HEK293 (cell line): ENCODE data around the gene TTYH1.

ENCODE experiments used
- ZBTB7A ChIP-seq: fragments of 450-650 bp; formaldehyde crosslinking; IDR thresholded peaks from 2 replicates; pipeline ENCODE4 v1.5.1; 2016; ENCODE audit warnings: low read depth, missing biosample characterization, missing genetic modification characterization
- ZEB2 ChIP-seq: fragments of 450-650 bp; formaldehyde crosslinking; IDR thresholded peaks from 2 replicates; pipeline ENCODE4 v1.5.1; 2016; ENCODE audit warnings: missing biosample characterization, missing genetic modification characterization
- ZNF324 ChIP-seq: fragments of 450-650 bp; formaldehyde crosslinking; IDR thresholded peaks from 2 replicates; pipeline ENCODE4 v1.5.1; 2016; ENCODE audit warnings: missing biosample characterization, missing genetic modification characterization
- ZNF335 ChIP-seq: fragments of 450-650 bp; formaldehyde crosslinking; conservative IDR thresholded peaks from 2 replicates; pipeline ENCODE4 v1.5.1; 2016; ENCODE audit warnings: missing biosample characterization, missing genetic modification characterization
- ZNF391 ChIP-seq: fragments of 450-650 bp; formaldehyde crosslinking; IDR thresholded peaks from 2 replicates; pipeline ENCODE4 v1.5.1; 2016; ENCODE audit warnings: low read depth, missing biosample characterization, missing genetic modification characterization, borderline replicate concordance
- ZNF585B ChIP-seq: fragments of 450-650 bp; formaldehyde crosslinking; IDR thresholded peaks from 2 replicates; pipeline ENCODE4 v1.5.1; 2016; ENCODE audit warnings: missing biosample characterization, missing genetic modification characterization
- ZNF629 ChIP-seq: fragments of 450-650 bp; formaldehyde crosslinking; IDR thresholded peaks from 2 replicates; pipeline ENCODE4 v1.5.1; 2017; ENCODE audit warnings: missing biosample characterization, missing genetic modification characterization
- ZNF660 ChIP-seq: fragments of 450-650 bp; IDR thresholded peaks from 2 replicates; pipeline ENCODE4 v1.5.1; 2018; ENCODE audit warnings: missing biosample characterization, mild to moderate bottlenecking, missing genetic modification characterization
- ZNF777 ChIP-seq: fragments of 450-650 bp; formaldehyde crosslinking; IDR thresholded peaks from 2 replicates; pipeline ENCODE4 v1.5.1; 2017; ENCODE audit warnings: missing biosample characterization, missing genetic modification characterization, borderline replicate concordance
- ZNF791 ChIP-seq: fragments of 450-650 bp; formaldehyde crosslinking; IDR thresholded peaks from 2 replicates; pipeline ENCODE4 v1.5.1; 2016; ENCODE audit warnings: missing biosample characterization, missing genetic modification characterization
- TF ChIP-seq, protein P1 (sequence below): fragments of 450-650 bp; formaldehyde crosslinking; IDR thresholded peaks from 2 replicates; pipeline ENCODE4 v1.5.1; 2016; ENCODE audit warnings: missing biosample characterization, missing genetic modification characterization
- TF ChIP-seq, protein P2 (sequence below): fragments of 450-650 bp; formaldehyde crosslinking; IDR thresholded peaks from 2 replicates; pipeline ENCODE4 v1.5.1; 2016; ENCODE audit warnings: missing biosample characterization, missing genetic modification characterization
- TF ChIP-seq, protein P3 (sequence below): sonication (generic); formaldehyde crosslinking; IDR thresholded peaks from 2 replicates; pipeline ENCODE4 v1.8.1; 2022; ENCODE audit warnings: mild to moderate bottlenecking, moderate library complexity, missing genetic modification reagents
- TF ChIP-seq, protein P4 (sequence below): fragments of 450-650 bp; formaldehyde crosslinking; IDR thresholded peaks from 2 replicates; pipeline ENCODE4 v1.5.1; 2016; ENCODE audit warnings: missing biosample characterization, missing genetic modification characterization

DNA sequence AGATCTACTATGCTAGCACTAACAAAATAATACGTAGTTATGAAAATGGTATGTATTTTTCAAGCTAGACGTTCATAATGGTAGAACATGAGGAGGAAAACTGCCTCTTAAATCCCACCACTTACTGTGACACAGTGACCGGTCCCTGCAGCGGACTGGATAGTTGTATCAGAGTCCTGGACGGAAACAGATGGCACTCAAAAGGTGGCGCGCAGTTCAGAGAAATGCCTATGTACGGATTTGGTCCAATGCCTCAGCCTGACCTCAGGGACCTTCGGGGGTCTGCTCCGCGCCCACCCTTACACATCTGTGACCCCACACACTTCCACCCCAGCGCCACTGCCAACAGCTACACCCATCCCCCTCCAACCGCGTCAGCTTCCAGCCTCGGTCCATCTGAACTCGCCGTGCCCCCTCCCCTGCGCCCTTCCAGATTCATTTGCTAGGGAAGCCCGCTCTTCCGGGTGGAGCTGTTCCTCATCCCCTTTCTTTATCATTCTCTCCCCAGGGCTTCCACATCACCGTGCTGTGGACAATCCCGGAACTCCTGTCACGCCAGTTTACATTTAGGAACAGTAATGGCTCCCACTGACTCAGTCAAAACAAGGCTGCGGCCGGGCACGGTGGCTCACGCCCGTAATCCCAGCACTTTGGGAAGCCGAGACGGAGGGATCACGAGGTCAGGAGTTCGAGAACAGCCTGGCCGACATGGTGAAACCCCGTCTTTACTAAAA is 32.9 kb downstream of the TTYH1 start:
- TF ChIP-seq ZNF660 (tag by site-specific recombination): no peak
- no peak for TF ChIP-seq ZBTB7A (tag by site-specific recombination)
- no peak for TF ChIP-seq ZNF585B (tag by site-specific recombination)
- no peak for TF ChIP-seq ZEB2 (tag by site-specific recombination)
- no peak; the same call in 1 of the 2 replicates for TF ChIP-seq ZNF777 (tag by site-specific recombination)
- TF ChIP-seq, protein P1, sequence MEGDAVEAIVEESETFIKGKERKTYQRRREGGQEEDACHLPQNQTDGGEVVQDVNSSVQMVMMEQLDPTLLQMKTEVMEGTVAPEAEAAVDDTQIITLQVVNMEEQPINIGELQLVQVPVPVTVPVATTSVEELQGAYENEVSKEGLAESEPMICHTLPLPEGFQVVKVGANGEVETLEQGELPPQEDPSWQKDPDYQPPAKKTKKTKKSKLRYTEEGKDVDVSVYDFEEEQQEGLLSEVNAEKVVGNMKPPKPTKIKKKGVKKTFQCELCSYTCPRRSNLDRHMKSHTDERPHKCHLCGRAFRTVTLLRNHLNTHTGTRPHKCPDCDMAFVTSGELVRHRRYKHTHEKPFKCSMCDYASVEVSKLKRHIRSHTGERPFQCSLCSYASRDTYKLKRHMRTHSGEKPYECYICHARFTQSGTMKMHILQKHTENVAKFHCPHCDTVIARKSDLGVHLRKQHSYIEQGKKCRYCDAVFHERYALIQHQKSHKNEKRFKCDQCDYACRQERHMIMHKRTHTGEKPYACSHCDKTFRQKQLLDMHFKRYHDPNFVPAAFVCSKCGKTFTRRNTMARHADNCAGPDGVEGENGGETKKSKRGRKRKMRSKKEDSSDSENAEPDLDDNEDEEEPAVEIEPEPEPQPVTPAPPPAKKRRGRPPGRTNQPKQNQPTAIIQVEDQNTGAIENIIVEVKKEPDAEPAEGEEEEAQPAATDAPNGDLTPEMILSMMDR: peak; percentile 80
- TF ChIP-seq, protein P2, sequence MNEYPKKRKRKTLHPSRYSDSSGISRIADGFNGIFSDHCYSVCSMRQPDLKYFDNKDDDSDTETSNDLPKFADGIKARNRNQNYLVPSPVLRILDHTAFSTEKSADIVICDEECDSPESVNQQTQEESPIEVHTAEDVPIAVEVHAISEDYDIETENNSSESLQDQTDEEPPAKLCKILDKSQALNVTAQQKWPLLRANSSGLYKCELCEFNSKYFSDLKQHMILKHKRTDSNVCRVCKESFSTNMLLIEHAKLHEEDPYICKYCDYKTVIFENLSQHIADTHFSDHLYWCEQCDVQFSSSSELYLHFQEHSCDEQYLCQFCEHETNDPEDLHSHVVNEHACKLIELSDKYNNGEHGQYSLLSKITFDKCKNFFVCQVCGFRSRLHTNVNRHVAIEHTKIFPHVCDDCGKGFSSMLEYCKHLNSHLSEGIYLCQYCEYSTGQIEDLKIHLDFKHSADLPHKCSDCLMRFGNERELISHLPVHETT: no peak
- TF ChIP-seq, protein P3, sequence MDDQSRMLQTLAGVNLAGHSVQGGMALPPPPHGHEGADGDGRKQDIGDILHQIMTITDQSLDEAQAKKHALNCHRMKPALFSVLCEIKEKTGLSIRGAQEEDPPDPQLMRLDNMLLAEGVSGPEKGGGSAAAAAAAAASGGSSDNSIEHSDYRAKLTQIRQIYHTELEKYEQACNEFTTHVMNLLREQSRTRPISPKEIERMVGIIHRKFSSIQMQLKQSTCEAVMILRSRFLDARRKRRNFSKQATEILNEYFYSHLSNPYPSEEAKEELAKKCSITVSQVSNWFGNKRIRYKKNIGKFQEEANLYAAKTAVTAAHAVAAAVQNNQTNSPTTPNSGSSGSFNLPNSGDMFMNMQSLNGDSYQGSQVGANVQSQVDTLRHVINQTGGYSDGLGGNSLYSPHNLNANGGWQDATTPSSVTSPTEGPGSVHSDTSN (CRISPR knock-in tag): no peak; the same call in 1 of the 2 replicates
- TF ChIP-seq, protein P4, sequence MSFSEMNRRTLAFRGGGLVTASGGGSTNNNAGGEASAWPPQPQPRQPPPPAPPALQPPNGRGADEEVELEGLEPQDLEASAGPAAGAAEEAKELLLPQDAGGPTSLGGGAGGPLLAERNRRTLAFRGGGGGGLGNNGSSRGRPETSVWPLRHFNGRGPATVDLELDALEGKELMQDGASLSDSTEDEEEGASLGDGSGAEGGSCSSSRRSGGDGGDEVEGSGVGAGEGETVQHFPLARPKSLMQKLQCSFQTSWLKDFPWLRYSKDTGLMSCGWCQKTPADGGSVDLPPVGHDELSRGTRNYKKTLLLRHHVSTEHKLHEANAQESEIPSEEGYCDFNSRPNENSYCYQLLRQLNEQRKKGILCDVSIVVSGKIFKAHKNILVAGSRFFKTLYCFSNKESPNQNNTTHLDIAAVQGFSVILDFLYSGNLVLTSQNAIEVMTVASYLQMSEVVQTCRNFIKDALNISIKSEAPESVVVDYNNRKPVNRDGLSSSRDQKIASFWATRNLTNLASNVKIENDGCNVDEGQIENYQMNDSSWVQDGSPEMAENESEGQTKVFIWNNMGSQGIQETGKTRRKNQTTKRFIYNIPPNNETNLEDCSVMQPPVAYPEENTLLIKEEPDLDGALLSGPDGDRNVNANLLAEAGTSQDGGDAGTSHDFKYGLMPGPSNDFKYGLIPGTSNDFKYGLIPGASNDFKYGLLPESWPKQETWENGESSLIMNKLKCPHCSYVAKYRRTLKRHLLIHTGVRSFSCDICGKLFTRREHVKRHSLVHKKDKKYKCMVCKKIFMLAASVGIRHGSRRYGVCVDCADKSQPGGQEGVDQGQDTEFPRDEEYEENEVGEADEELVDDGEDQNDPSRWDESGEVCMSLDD (tag by site-specific recombination): no peak
- no peak for TF ChIP-seq ZNF324 (tag by site-specific recombination)
- no peak for TF ChIP-seq ZNF629 (tag by site-specific recombination)
- TF ChIP-seq ZNF791 (tag by site-specific recombination): no peak
- TF ChIP-seq ZNF335: no peak
- TF ChIP-seq ZNF391 (tag by site-specific recombination): no peak
